NOMO-1 (cell line): Measurements from ENCODE around the gene PALM.
"Not testable (repeated sequence)": the region's sequence is repeated elsewhere in the genome, so short reads cannot be mapped to it uniquely, and the experiment has no call there.

Experiments used
- DNase-seq, 2 experiments: peaks; one replicate each; lab custom pipeline; 2025; ENCODE audit not compliant: unreplicated experiment in 2 of 2; lab: John Stamatoyannopoulos, UW

The PALM gene

GRCh38 chr19:729965-730668 is 21.4 kb downstream of the PALM start:
- no peak for DNase-seq

DNA sequence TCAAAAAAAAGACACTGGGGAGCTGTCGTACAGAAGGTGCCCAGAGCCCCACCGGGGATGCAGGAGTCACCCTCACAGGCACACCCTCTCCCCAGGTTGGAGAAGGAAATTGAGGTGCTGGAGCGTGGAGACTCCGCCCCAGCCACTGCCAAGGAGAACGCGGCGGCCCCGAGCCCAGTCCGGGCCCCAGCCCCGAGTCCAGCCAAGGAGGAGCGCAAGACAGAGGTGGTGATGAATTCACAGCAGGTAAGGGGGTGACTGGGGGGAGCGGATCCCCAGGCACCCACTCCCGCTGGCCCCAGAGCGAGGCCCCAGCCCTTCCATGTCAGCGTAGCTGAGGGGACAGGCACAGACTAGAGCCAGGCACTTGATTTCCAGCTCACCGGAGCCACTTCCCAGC is 22.3 kb downstream of the PALM start:
- DNase-seq, result no peak

DNA sequence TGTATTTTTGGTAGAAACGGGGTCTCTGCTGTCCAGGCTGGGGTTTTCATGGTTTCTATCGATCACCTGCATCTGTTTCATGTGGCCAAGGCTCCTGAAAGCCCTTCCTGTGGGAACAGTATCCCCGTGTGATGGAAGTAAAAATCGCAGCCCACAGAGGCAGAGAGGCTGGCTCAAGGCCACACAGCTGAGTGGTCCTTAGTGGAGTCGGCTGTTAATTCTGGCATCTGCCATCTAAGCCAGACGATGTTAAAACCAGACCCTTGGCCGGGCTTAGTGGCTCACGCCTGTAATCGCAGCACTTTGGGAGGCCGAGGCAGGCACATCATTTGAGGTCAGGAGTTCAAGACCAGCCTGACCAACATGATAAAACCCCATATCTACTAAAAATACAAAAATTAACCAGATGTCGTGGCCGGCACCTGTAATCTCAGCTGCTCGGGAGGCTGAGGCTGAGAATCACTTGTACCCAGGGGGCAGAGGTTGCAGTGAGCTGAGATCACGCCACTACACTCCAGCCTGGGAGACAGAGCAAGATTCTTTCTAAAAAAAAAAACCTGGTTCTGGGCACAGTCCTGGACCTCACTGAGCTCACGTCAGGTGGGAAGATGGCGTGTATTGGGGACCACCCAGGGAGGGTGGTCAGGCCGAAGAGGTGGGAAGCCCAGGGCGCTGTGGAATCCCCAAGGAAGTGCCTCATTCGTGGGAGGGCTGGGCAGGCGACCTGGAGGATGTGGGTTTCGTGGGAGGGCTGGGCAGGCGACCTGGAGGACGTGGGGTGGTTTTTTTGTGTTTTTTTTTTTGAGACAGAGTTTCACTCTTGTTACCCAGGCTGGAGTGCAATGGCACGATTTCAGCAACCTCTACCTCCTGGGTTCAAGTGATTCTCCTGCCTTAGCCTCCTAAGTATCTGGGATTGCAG is 23.7 kb downstream of the PALM start:
- no peak for DNase-seq

GRCh38 chr19:734716-735115 is 26.0 kb downstream of the PALM start:
- DNase-seq, result no peak

GRCh38 chr19:736125-736524 is 27.4 kb downstream of the PALM start:
- DNase-seq, result no peak

DNA sequence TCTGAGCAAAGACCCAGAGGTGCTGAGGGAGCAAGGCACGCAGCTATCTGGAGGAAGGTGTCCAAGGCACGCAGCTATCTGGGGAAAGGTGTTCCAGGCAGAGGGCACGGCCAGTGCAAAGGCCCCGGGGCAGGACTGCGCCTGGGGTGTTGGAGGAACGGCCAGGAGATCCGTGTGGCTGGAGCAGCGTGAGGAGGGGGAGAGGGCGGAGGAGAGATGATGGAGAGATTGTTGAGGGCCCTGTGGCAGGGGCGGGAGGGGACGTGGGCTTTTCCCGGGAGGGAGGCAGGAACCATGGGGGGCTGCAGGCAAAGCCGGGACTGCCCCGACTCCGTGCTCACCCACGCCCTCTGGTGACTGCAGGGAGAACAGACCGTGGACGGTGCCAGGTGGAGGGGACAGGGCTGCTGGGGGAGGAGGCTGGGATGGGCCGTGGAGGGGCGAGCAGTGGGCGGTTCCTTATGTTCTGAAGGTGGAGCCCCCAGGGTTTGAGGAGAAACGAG is 28.9 kb downstream of the PALM start:
- peak; percentile 21 to 42 for DNase-seq

GRCh38 chr19:738509-739128 is 29.9 kb downstream of the PALM start:
- DNase-seq, result no peak

GRCh38 chr19:739998-740715 is 31.4 kb downstream of the PALM start:
- DNase-seq, result no peak

GRCh38 chr19:740816-741505 is 32.2 kb downstream of the PALM start:
- DNase-seq, result not testable (repeated sequence)

DNA sequence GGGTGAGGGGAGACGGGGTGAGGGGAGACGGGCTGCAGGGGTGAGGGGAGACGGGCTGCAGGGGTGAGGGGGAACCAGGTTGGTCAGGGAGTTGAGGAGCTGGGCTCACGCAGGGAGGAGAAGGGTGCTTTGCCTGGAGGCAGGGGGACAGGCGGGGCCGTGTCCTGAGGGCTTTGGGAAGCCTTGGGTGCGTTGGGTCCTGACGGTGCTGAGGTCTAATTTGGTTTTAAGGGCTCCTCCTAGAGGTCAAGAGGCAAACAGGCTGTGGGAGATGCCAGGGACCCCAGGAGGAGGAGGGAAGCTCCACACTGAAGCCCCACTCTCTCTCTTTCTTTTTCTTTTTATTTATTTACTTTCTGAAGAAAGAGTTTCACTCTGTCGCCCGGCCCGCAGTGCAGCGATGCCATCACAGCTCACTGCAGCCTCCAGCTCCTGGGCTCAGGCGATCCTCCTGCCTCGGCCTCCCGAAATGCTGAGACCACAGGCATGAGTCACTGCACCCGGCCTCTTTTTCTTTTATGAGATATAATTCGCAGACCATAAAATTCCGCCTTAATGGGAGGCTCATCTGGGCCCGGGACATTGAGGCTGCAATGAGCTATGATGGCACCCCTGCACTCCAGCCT is 32.9 kb downstream of the PALM start:
- DNase-seq, result no peak

DNA sequence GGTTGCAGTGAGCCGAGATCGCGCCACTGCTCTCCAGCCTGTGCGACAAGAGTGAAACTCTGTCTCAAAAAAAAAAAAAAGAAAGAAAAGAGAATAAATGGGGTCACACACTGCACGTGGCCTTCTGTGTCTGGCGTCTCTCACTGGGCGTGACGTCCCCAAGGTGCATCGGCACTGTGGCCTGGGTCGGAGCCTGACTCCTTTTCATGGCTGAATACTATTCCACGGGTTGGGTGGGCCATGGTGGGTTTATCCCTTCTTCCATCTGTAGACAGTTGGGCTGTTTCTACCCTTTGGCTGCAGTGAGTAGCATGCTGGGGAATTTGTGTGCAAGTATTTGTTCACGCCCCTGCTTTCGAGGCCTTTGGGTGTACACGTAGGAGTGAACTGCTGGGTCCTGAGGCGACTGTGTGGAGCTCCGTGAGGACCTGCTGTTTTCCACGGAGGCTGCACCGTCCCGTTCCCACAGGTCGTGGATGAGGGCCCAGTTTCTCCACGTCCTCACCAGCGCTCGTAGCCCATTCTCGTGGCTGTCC is 33.9 kb downstream of the PALM start:
- no peak for DNase-seq

- DNase-seq, result no peak
Observed at GRCh38 chr19:743168-743687, 34.5 kb downstream of the PALM start.

- not testable (repeated sequence) for DNase-seq
Observed at GRCh38 chr19:745138-745537, 36.4 kb downstream of the PALM start.

DNA sequence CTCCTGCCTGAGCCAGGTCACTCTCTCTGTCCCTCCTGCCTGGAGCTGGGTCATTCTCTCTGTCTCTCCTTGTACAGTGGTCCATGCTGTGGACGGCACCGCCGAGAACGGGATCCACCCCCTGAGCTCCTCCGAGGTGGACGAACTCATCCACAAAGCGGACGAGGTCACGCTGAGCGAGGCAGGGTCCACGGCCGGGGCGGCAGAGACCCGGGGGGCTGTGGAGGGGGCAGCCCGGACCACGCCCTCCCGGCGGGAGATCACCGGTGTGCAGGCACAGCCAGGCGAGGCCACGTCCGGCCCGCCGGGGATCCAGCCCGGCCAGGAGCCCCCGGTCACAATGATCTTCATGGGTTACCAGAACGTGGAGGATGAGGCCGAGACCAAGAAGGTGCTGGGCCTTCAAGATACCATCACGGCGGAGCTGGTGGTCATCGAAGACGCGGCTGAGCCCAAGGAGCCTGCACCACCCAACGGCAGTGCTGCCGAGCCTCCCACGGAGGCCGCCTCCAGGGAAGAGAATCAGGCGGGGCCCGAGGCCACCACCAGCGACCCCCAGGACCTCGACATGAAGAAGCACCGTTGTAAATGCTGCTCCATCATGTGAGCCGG is 37.6 kb downstream of the PALM start:
- DNase-seq, result no peak

- DNase-seq, result no peak
Observed at GRCh38 chr19:746956-747355, 38.2 kb downstream of the PALM start.

DNA sequence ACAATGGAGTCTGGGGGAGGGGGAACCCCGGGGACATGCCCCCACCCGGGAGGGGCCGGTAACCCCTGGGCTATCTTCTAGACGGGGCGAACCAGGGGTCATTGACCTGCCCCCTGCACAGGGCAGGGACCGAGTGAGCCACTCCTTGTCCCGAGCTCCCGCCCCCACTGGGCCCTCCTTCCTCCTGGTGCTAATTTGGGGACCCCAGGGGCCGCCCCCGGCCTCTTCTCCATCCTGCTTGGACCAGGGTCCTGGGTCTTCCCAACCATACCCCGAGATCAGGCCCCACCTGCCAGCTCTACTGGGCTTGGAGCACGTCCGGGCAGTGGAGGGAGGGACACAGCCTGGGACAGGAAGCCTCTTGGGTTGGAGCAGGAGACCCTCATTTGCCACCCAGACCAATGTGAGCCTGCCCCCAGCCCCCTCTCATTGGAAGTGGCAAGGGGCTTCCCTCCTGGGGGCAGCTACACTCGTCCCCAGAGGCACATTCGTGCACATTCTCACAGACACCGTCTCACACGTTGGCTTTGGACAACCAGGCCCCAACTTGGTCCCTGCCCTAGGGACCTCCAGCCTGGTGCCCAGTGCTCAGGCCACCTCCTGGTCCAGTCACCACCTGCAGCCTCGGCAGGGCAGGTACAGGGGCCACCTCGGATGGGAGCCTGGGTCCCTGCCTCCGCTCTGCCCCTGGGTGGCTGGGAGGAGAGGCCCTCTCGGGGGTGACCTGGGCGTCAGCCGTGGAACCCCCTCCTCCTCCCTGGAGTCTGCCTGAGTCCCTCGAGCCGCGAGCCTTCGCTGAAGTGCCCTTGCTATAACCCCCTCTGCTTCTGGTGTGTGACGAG is 38.9 kb downstream of the PALM start:
- no peak for DNase-seq

DNA sequence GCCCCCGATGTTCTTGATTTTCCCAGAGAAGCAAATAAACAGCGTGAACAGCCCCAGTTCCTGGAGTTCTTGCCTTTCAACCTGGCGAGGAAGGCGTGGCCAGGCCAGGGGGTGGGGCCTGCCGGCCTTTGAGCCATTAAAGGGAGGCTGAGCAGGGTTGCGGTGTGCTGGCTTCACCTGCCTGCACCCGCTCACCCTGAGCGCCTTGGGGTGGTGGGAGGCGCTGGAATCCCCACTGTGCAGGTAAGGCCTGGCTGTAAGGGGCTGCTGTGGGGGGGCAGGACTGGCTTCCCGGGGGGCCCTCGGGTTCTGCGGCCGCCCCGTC is 39.5 kb downstream of the PALM start:
- no peak for DNase-seq

DNA sequence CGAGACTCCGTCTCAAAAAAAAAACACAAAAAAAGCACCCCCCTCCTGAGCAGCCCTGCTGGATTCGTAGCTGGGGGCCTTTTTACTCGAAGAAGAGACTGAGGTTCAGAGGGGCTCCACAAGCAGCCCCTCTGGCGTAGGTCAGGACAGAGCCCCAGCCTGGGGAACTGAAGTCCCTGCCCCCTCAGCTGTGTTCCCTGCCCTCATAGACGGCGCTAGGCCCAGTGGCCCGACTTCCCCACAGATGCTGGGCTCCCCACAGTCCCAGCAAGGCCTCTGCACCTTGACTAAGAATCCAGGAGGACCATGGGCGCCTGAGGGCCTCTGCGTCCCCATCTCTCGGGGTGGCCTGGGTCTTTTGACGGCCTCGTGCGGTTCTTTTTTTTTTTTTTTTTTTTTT is 41.1 kb downstream of the PALM start:
- DNase-seq, result no peak
